Vagina (tissue), 2 donors: ENCODE results near the gene IGSF23. TPM values are rescaled to one million over a fixed set of nuclear protein-coding genes. Genes with fewer than 3 reads are reported as not detected.

Experiments
- DNase-seq, 2 donors: peaks; one replicate each; pipeline ENCODE4 v3.0.0-alpha.2; 2017; ENCODE audit errors: extremely low spot score in 2 of 2
- H3K27ac ChIP-seq: fragments of 200-600 bp; sonication (generic); one replicate; pipeline ENCODE4 v1.5.1; 2019
- H3K27me3 ChIP-seq: fragments of 200-600 bp; sonication (generic); one replicate; pipeline ENCODE4 v1.5.1; 2019
- H3K36me3 ChIP-seq, 2 donors: fragments of 200-600 bp; sonication (generic); one replicate each; pipeline ENCODE4 v1.5.1; 2017 to 2019
- H3K4me1 ChIP-seq: fragments of 200-600 bp; sonication (generic); one replicate; pipeline ENCODE4 v1.5.1; 2019
- H3K4me3 ChIP-seq, 2 donors: fragments of 200-600 bp; sonication (generic); 1 replicate in 1 of 2; 2 replicates in 1 of 2; pipeline ENCODE4 v1.5.1; 2016 to 2019
- H3K9me3 ChIP-seq: fragments of 200-600 bp; sonication (generic); one replicate; pipeline ENCODE4 v1.5.1; 2019
- POLR2A ChIP-seq, 2 donors: fragments of 450-650 bp; IDR thresholded peaks; one replicate each; pipeline ENCODE4 v1.6.1; 2017; ENCODE audit warnings: antibody characterized with exemption in 2 of 2, mild to moderate bottlenecking in 2 of 2, moderate library complexity in 2 of 2
- POLR2AphosphoS5 ChIP-seq, 2 donors: sonication (generic); formaldehyde crosslinking; IDR thresholded peaks; one replicate each; pipeline ENCODE4 v1.9.0; 2017; ENCODE audit warnings: antibody characterized with exemption in 2 of 2, mild to moderate bottlenecking in 2 of 2, low read depth in 1 of 2; ENCODE audit not compliant: insufficient read depth in 1 of 2
- intact Hi-C: fragments of 100-400 bp; cut with DNase I; formaldehyde crosslinking; loops from one replicate; pipeline ENCODE4 v1.15.1; 2023
- total RNA-seq: library from RNA; depleted of rRNA; stranded (reverse); fragments of >200 nt; gene quantifications from one replicate; pipeline ENCODE4 v1.2.3, GENCODE V29; 2016
- TF ChIP-seq, protein P1 (sequence below), 3 experiments: fragments of 450-650 bp in 2 of 3; fragments of 200-600 bp in 1 of 3; sonication (generic) in 1 of 3; IDR thresholded peaks; one replicate each; pipeline ENCODE4 v1.5.1; 2017 to 2019; ENCODE audit warnings: antibody characterized with exemption in 3 of 3, mild to moderate bottlenecking in 2 of 3, moderate library complexity in 2 of 3

Gene IGSF23
- total RNA-seq, 1 donor from 2014 or later: not detected

GRCh38 chr19:44662691-44663385 is 49.5 kb downstream of the IGSF23 start:
- Histone ChIP-seq H3K9me3 (no peaks in the 10 kb centered on the region), H3K4me1 (peaks cover 16% of the 10 kb centered on the region), H3K36me3 (peaks cover 0 to 26% of the 10 kb centered on the region in 2 donors), H3K27ac (no peak overlapping the region), H3K27me3 (no peaks in the 10 kb centered on the region), H3K4me3 (no peak overlapping the region)
- TF ChIP-seq, protein P1, sequence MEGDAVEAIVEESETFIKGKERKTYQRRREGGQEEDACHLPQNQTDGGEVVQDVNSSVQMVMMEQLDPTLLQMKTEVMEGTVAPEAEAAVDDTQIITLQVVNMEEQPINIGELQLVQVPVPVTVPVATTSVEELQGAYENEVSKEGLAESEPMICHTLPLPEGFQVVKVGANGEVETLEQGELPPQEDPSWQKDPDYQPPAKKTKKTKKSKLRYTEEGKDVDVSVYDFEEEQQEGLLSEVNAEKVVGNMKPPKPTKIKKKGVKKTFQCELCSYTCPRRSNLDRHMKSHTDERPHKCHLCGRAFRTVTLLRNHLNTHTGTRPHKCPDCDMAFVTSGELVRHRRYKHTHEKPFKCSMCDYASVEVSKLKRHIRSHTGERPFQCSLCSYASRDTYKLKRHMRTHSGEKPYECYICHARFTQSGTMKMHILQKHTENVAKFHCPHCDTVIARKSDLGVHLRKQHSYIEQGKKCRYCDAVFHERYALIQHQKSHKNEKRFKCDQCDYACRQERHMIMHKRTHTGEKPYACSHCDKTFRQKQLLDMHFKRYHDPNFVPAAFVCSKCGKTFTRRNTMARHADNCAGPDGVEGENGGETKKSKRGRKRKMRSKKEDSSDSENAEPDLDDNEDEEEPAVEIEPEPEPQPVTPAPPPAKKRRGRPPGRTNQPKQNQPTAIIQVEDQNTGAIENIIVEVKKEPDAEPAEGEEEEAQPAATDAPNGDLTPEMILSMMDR (IDR thresholded peaks at IDR 0.05): no peak
- TF ChIP-seq POLR2A (IDR thresholded peaks at IDR 0.05): no peak
- TF ChIP-seq POLR2AphosphoS5 (IDR thresholded peaks at IDR 0.05; ENCODE audit: insufficient read depth in 1 of 2, low read depth in 1 of 2): no peak
- DNase-seq: no peak
- intact Hi-C loops: no loop called here

DNA sequence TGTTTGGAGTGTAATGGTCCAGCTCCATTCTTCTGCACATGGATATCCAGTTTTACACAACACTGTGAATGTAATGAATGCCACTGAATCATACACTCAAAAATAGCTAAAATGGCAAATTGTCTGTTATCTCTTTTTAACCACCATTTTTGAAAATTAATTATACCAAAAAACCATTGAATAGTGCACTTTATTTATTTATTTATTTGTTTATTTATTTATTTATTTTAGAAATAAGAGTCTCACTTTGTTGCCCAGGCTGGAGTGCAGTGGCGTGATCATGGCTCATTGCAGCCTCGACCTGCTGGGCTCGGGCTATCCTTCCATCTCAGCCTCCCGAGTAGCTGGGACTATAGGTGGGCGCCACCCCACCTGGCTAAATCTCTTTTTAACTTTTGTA is 50.6 kb downstream of the IGSF23 start:
- Histone ChIP-seq H3K4me1 (peaks cover 16% of the 10 kb centered on the region), H3K27me3 (no peaks in the 10 kb centered on the region), H3K4me3 (no peak overlapping the region), H3K36me3 (peaks cover 0 to 14% of the 10 kb centered on the region in 2 donors), H3K27ac (no peak overlapping the region), H3K9me3 (no peaks in the 10 kb centered on the region)
- intact Hi-C loops: no loop called here
- DNase-seq: no peak
- TF ChIP-seq POLR2AphosphoS5 (IDR thresholded peaks at IDR 0.05; ENCODE audit: insufficient read depth in 1 of 2, low read depth in 1 of 2) (no peak), POLR2A (IDR thresholded peaks at IDR 0.05) (no peak)
- TF ChIP-seq, protein P1 (IDR thresholded peaks at IDR 0.05): no peak

GRCh38 chr19:44664976-44665375 is 51.6 kb downstream of the IGSF23 start:
- DNase-seq: no peak
- intact Hi-C loops: no loop called here
- no peak overlapping the region for H3K27ac ChIP-seq
- H3K4me1 ChIP-seq: peaks cover 16% of the 10 kb centered on the region
- no peak overlapping the region for H3K4me3 ChIP-seq
- H3K9me3 ChIP-seq: no peaks in the 10 kb centered on the region
- H3K27me3 ChIP-seq: no peaks in the 10 kb centered on the region
- TF ChIP-seq POLR2AphosphoS5 (IDR thresholded peaks at IDR 0.05; ENCODE audit: insufficient read depth in 1 of 2, low read depth in 1 of 2) (no peak), POLR2A (IDR thresholded peaks at IDR 0.05) (no peak)
- TF ChIP-seq, protein P1 (IDR thresholded peaks at IDR 0.05): no peak
- peaks cover 0 to 8% of the 10 kb centered on the region in 2 donors for H3K36me3 ChIP-seq

GRCh38 chr19:44666852-44667556 is 53.6 kb downstream of the IGSF23 start:
- Histone ChIP-seq H3K4me1 (peaks cover 11% of the 10 kb centered on the region), H3K9me3 (no peaks in the 10 kb centered on the region), H3K27me3 (no peaks in the 10 kb centered on the region), H3K36me3 (peaks cover 0 to 6% of the 10 kb centered on the region in 2 donors), H3K4me3 (no peak overlapping the region), H3K27ac (no peak overlapping the region)
- DNase-seq: no peak
- intact Hi-C loops: no loop called here
- TF ChIP-seq POLR2A (IDR thresholded peaks at IDR 0.05) (no peak), POLR2AphosphoS5 (IDR thresholded peaks at IDR 0.05; ENCODE audit: insufficient read depth in 1 of 2, low read depth in 1 of 2) (no peak)
- TF ChIP-seq, protein P1 (IDR thresholded peaks at IDR 0.05): no peak
